GM21737 (cell line): Measurements from ENCODE around the gene ZNF865.

Source experiments
- ATAC-seq: cut with Tn5 transposase; IDR thresholded peaks from one replicate; pipeline ENCODE4 v1.9.1; 2021; ENCODE audit warnings: mild to moderate bottlenecking, moderate library complexity; ENCODE audit not compliant: unreplicated experiment

The ZNF865 gene

DNA sequence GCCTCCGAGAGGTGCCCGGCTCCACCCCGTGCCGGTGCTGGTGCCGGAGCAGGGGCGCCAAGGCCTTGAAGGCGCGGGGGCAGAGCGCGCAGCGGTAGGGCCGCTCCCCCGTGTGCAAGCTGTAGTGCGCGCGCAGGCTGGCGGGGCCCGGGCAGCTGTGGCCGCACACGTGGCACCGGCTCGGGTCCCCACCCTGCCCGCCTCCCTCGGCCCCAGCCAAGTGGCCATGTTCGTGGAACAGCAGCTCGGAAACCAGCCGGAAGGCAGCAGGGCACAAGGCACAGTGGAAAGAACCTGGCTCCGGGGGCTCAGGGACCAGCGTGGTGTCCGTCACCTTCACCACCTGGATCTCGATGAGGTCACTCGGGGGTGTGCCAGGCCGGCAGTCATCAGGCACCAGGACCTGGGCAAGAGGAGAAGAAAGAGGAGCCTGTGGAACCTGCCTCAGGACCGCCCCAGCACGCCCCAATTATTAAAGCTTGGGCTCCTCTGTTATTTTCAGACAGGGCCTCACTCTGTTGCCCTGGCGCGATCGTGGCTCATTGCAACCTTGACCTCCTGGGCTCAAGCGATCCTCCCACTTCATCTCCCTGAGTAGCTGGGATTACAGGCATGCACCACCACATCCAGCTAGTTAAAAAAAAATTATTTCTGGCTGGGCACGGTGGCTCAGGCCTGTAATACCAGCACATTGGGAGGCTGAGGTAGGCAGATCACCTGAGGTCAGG lies 17.0 kb downstream of the ZNF865 start:
- no peak for ATAC-seq

- ATAC-seq = no peak
Observed at GRCh38 chr19:55623130-55623529, 17.7 kb downstream of the ZNF865 start.

DNA sequence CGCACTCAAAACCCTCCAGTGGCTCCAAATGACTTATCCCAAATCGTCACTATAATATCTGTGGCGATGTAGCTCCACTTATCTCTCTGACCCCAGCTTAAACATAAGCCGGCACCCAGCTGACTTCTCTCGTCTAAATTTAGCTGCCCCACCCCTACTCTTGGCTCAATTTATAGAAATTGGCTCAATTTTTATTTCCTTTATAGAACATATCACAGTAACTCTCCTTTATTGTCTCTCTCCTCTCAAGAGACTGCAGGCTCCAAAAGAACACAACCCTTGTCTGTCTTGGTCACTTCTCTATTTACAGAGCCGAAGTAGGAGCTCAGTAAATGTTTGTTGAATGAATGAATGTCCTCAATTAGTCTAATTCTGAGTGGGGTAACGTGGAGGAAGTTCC lies 18.1 kb downstream of the ZNF865 start:
- no peak for ATAC-seq

- peak; percentile 49 for ATAC-seq
Observed at GRCh38 chr19:55624109-55625003, 18.9 kb downstream of the ZNF865 start, which contains the start of gene ZNF784. ZNF784 (minus strand) TSS chr19:55624566; CDS start chr19:55624561, 5 bp downstream.

DNA sequence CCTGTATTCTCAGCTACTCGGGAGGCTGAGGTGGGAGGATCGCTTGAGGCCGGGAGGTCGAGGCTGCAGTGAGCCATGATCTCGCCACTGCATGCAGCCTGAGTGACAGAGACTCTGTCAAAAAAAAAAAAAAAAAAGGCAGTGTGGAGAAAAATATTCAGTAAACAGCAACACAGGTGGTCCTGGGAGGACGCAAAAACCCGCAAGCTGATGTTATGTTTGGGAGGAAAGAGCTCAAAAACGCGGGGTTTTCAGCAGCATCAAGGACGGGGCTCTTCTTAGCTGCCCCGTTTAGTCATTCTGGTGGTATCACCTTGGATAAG lies 19.5 kb downstream of the ZNF865 start:
- no peak for ATAC-seq

DNA sequence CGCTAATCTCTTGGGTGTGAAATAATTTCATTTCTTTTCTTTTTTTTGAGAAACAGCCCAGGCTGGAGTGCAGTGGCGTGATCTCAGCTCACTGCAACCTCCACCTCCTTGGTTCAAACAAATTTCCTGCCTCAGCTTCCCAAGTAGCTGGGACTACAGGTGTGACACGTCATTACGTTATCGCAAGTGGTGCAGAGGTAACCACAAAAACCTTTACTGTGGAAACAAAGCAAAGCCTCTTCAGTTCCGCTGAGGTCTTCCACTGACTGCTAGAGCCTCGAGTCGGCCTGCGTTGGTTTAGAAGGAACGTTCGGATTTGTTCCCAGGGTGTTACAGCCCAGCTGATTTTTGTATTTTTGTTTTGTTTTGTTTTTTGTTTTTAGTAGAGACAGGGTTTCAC lies 20.9 kb downstream of the ZNF865 start:
- no peak for ATAC-seq

DNA sequence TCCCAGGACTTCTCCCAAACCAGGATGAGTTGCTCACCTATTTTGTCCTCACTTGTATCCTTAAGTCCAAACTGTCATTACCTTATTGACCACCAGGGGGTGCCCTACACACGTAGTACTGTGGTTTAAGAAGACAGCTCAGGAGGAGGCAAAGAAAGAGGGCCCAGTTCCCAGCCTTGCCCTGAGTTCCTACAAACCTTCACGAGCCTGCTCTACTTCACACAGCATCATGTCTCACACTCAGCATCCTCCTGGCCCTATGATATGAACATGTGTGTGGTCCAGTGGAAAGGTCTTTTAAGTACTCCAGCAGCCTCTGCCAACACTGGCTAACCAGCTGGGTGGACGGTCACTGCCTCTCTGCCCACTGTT lies 27.0 kb downstream of the ZNF865 start:
- no peak for ATAC-seq

DNA sequence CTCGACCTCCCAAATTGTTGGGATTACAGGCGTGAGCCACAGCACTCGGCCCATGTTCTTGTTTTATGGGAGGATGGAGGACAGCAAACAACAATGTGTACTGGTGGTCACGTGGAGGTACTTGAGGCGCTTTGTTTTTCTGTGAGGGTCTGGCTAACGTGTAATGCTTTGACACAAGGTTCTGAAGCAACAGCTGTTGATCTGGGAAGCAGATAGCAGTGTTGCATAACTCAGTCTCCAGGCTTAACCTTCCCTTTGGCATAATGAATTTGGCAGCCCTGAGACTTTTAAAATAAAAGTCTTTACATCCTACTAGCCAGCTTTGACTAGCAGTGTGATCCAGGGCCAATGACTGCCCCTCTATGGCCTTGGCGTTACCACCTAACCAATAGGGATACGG lies 28.4 kb downstream of the ZNF865 start:
- no peak for ATAC-seq

- no peak for ATAC-seq
Observed at GRCh38 chr19:55635334-55635717, 29.9 kb downstream of the ZNF865 start.

DNA sequence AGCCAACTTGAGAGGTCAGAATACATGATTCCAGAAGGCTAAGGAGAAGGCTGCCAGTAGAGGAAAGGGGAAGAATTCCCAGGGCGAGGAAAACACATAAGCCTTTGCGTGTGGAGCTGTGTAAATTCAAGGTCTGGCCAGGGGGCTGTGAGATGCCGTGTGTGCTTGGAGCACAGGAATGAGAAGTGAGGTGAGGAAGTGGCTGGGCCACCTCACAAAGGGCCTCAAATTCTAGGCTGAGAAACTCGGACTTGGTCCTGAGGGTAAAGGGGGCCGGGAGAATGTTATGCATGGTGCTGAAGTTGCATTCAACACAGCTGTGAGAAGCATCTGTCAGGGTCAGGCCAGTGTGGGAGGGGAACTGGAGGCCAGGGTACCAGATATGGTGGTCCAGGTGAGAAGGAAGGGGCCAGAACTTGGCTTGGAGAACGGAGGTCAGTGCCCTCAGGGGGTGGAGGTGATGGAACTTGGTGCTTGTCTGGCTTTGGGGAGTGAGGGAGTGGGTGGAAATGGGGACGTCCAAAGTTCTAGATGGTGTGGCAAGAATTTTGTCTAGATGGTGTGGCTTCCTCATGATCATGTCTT lies 30.5 kb downstream of the ZNF865 start:
- ATAC-seq = no peak

DNA sequence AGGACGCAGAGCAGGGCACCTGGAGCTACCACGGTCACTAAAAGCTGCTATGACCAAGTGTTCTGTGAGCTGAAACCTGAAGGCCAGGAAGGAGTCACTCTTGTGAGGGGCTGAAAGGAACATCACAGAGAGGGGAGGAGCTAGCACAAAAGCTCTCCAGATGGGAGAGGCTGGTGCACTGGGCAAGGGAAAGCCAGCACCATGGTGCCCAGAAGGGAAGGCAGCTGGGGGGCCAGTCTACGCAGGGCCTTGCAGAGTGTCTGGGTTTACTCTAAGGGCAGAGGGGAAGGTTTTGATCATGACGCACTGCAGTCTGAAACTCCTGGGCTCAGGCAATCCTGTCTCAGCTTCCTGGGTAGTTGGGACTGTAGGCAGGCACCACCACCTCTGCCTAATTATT lies 31.3 kb downstream of the ZNF865 start:
- ATAC-seq = no peak

- no peak for ATAC-seq
Observed at GRCh38 chr19:55637534-55637933, 32.1 kb downstream of the ZNF865 start.

DNA sequence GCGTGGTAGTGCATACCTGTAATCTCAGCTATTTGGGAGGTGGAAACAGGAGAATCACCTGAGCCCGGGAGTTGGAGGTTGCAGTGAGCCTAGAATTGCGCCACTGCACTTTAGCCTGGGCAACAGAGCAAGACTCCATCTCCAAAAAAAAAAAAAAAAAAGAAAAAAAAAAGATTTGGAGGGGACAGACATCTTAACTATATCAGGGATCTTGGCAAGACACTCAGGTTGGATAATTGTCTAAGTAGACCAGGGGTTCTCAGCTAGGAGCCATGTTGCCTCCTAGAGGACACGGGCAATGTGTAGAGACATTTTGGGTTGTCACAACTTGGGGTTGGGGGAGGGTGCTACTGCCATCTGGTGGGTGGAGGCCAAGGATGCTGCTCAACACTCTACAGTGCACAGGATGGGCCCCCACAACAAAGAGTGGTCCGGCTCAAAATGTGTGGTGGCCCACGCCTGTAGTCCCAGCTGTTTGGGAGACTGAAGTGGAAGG lies 33.5 kb downstream of the ZNF865 start:
- no peak for ATAC-seq

DNA sequence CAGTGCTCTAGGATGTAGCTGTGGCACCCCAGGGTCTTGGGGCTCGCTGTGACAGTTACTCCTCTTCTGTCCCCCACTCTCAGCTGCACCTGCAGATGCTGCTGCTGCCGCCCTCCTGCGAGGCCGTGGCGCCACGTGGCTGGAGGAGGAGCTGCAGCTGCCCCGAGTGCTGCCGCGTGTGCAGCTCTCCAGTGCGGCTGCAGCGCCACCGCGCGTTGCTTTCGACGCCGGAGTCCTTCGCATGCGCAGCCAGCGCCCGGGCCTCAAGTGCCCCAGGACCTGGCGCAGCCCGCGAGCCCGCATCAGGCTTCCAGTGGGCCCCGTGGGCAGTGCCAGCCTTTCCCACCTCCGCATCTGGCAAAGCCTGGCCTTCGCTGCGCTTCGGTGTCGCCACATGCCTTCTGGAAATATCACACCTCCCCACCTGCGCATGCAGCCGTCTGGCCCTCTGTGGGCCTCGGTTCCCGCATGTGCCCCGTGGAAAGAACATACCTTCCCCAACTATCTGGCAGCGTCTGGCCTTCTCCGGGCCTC lies 34.7 kb downstream of the ZNF865 start:
- no peak for ATAC-seq

- ATAC-seq = peak; percentile 31
Observed at GRCh38 chr19:55640577-55641425, 35.4 kb downstream of the ZNF865 start, which contains the start of gene ZNF580. ZNF580 (plus strand) TSS chr19:55641002; CDS start chr19:55642509, 1,507 bp downstream.

- no peak for ATAC-seq
Observed at GRCh38 chr19:55641426-55642152, 36.1 kb downstream of the ZNF865 start.

DNA sequence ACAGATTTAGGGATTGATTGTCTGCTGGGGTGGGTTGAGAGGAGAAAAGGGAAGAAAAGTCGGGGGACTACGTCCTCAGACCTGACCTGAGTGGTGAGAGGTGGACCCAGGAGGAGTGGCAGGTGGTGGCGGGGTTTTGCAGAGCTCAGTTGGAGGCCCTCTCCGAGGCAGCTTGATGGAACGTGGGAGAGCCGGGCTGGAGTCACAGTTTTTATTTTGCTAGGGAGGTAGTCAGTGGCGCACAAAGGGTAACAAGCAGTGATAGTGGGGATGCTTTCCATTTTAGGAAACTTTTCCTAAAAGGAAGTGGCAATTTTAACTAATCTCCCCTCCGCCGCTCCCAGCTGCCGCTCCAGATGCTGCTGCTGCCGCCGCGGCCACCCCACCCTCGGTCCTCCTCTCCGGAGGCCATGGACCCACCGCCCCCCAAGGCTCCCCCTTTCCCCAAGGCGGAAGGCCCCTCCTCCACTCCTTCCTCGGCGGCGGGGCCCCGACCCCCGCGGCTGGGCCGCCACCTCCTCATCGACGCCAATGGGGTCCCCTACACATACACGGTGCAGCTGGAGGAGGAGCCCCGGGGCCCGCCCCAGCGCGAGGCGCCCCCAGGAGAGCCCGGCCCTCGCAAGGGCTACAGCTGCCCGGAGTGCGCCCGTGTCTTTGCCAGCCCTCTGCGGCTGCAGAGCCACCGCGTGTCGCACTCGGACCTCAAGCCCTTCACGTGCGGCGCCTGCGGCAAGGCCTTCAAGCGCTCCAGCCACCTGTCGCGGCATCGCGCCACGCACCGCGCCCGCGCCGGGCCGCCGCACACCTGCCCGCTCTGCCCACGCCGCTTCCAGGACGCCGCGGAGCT lies 36.9 kb downstream of the ZNF865 start:
- no peak for ATAC-seq

DNA sequence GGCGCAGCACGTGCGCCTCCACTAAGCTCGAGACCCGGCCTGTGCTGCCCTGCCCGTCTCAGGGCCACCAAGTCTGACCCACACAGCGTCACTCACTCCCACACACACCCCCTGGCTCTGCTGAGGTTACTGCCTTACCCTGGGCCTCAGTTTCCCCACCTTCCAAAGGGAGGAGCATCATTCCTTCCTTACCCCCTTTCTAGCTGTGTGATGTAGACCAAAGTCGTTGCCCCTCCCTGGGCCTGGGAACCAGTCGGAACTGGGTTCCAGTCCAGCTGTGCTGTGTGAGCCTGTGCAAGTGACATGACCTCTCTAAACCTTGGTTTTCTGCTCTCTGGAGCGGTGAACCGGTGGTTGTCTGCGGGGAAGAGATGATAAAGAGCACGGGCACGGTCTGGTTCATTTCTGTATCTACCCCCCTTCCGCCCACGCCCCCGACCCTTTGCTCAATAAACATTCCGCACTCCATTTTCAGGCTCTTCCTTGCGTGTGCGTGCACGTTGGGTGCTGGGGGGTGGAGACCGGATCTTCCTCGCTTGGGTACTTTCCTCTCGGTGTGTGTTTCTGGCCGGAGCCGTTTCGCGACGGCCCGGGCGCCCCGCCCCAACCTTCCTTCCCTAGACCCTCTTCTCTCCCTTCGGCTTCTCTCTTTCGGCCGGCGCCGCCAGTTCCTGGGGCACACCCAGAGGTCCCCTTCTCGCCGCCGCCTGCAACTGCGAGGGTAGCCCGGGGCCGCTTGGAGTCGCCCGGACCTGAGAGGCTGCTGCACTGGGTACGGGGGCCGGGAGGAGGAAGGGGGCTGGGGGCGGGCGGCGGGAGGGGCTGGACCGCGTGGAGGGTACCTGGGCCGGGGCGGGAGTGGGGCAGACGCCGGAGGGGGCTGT lies 37.8 kb downstream of the ZNF865 start, which contains the start of gene ZNF581:
Gene ZNF581, plus strand, starts transcription at position 647 of the 884 bp plus-strand sequence. CDS start 923 bp downstream, outside the sequence.
- no peak for ATAC-seq
